Neural cell (in vitro differentiated cells): ENCODE measurements around the gene MAD2L1BP. TPM values are rescaled to one million over a fixed set of nuclear protein-coding genes. Genes with fewer than 3 reads are reported as not detected.

Source experiments
- H2AFZ ChIP-seq: fragments of 200-600, 300-800 bp; sonication (generic), shearing (Covaris generic); 2 replicates; pipeline ENCODE4 v1.6.0; 2014; ENCODE audit warnings: low read depth, mild to moderate bottlenecking, antibody characterized with exemption, low read length, moderate library complexity
- H3F3A ChIP-seq: fragments of 200-600 bp; shearing (Covaris generic); 2 replicates; pipeline ENCODE4 v1.6.1; 2016; ENCODE audit warnings: mild to moderate bottlenecking, moderate library complexity, mixed read lengths, antibody characterized with exemption, low read length; ENCODE audit not compliant: insufficient read depth, poor library complexity, severe bottlenecking
- H3K27ac ChIP-seq: fragments of 200-600, 300-800 bp; sonication (generic), shearing (Covaris generic); 2 replicates; pipeline ENCODE4 v1.5.1; 2014; ENCODE audit warnings: mild to moderate bottlenecking, low read length, moderate library complexity
- H3K27me3 ChIP-seq: fragments of 300-800, 200-600 bp; sonication (generic), shearing (Covaris generic); 2 replicates; pipeline ENCODE4 v1.6.0; 2014; ENCODE audit warnings: mild to moderate bottlenecking, low read depth, low read length, moderate library complexity; ENCODE audit not compliant: insufficient read depth
- H3K36me3 ChIP-seq: fragments of 300-800, 200-600 bp; sonication (generic), shearing (Covaris generic); 2 replicates; pipeline ENCODE4 v1.5.1; 2014; ENCODE audit warnings: mild to moderate bottlenecking, antibody characterized with exemption, low read length, moderate library complexity; ENCODE audit not compliant: insufficient read depth
- H3K4me2 ChIP-seq: fragments of 300-800, 200-600 bp; sonication (generic), shearing (Covaris generic); 2 replicates; pipeline ENCODE4 v1.6.0; 2014; ENCODE audit warnings: mild to moderate bottlenecking, low read length
- H3K4me3 ChIP-seq: fragments of 300-800, 200-600 bp; sonication (generic), shearing (Covaris generic); 2 replicates; pipeline ENCODE4 v1.5.1; 2014; ENCODE audit warnings: mild to moderate bottlenecking, low read length, moderate library complexity
- H3K79me2 ChIP-seq: fragments of 200-600 bp; shearing (Covaris generic); replicated peaks from 2 replicates; pipeline ENCODE4 v1.6.0; 2014; ENCODE audit warnings: mild to moderate bottlenecking, low read length, moderate library complexity; ENCODE audit not compliant: insufficient read depth
- H3K9ac ChIP-seq: fragments of 300-800, 200-600 bp; sonication (generic), shearing (Covaris generic); 2 replicates; pipeline ENCODE4 v1.6.1; 2016; ENCODE audit warnings: mild to moderate bottlenecking, low read length, mixed read lengths
- H3K9me2 ChIP-seq: fragments of 200-600 bp; shearing (Covaris generic); 2 replicates; pipeline ENCODE4 v1.6.1; 2016; ENCODE audit warnings: mild to moderate bottlenecking, low read length, mixed read lengths; ENCODE audit not compliant: insufficient read depth
- H3K9me3 ChIP-seq: fragments of 200-600, 300-800 bp; sonication (generic), shearing (Covaris generic); 2 replicates; pipeline ENCODE4 v1.6.1; 2016; ENCODE audit warnings: mild to moderate bottlenecking, mixed run types, low read length, moderate library complexity, mixed read lengths
- H4K20me1 ChIP-seq: fragments of 200-600 bp; shearing (Covaris generic); 2 replicates; pipeline ENCODE4 v1.6.1; 2016; ENCODE audit warnings: mild to moderate bottlenecking, mixed run types; ENCODE audit not compliant: insufficient read depth
- EP300 ChIP-seq: fragments of 450-650 bp; conservative IDR thresholded peaks from 2 replicates; pipeline ENCODE4 v1.6.1; 2014; ENCODE audit warnings: antibody characterized with exemption, mild to moderate bottlenecking, moderate library complexity; ENCODE audit not compliant: poor library complexity, severe bottlenecking
- EZH2 ChIP-seq: fragments of 200-600, 300-800 bp; shearing (Covaris generic), sonication (generic); IDR thresholded peaks from 2 replicates; pipeline ENCODE4 v1.6.1; 2014; ENCODE audit warnings: antibody characterized with exemption, low read length, borderline replicate concordance, mild to moderate bottlenecking; ENCODE audit not compliant: insufficient read depth, poor library complexity, severe bottlenecking
- MXI1 ChIP-seq: fragments of 450-650 bp; conservative IDR thresholded peaks from 2 replicates; pipeline ENCODE4 v1.6.1; 2014; ENCODE audit warnings: antibody characterized with exemption, mild to moderate bottlenecking; ENCODE audit not compliant: poor library complexity, severe bottlenecking
- POLR2AphosphoS5 ChIP-seq: IDR thresholded peaks from 2 replicates; pipeline ENCODE4 v1.6.1; 2012
- RAD21 ChIP-seq: fragments of 450-650 bp; conservative IDR thresholded peaks from 2 replicates; pipeline ENCODE4 v1.6.1; 2014; ENCODE audit warnings: antibody characterized with exemption, mild to moderate bottlenecking, moderate library complexity
- REST ChIP-seq: IDR thresholded peaks from 2 replicates; pipeline ENCODE4 v1.6.1; 2012; ENCODE audit warnings: borderline replicate concordance
- SMC3 ChIP-seq: fragments of 450-650 bp; conservative IDR thresholded peaks from 2 replicates; pipeline ENCODE4 v1.6.1; 2014; ENCODE audit warnings: antibody characterized with exemption, mild to moderate bottlenecking, moderate library complexity; ENCODE audit not compliant: poor library complexity
- TAF1 ChIP-seq: IDR thresholded peaks from 2 replicates; pipeline ENCODE4 v1.6.1; 2012; ENCODE audit warnings: low read depth
- polyA plus RNA-seq: library from polyadenylated mRNA; depleted of rRNA; stranded (reverse); fragments of >200 nt; gene quantifications from 2 replicates; pipeline ENCODE4 v1.2.3, GENCODE V29; 2014
- TF ChIP-seq, protein P1 (sequence below): fragments of 450-650 bp; IDR thresholded peaks from 2 replicates; pipeline ENCODE4 v1.5.1; 2014; ENCODE audit warnings: antibody characterized with exemption, mild to moderate bottlenecking, moderate library complexity; ENCODE audit not compliant: poor library complexity, severe bottlenecking

The MAD2L1BP gene
- polyA plus RNA-seq, 1 donor from 2014 or later = 43.2 TPM

DNA sequence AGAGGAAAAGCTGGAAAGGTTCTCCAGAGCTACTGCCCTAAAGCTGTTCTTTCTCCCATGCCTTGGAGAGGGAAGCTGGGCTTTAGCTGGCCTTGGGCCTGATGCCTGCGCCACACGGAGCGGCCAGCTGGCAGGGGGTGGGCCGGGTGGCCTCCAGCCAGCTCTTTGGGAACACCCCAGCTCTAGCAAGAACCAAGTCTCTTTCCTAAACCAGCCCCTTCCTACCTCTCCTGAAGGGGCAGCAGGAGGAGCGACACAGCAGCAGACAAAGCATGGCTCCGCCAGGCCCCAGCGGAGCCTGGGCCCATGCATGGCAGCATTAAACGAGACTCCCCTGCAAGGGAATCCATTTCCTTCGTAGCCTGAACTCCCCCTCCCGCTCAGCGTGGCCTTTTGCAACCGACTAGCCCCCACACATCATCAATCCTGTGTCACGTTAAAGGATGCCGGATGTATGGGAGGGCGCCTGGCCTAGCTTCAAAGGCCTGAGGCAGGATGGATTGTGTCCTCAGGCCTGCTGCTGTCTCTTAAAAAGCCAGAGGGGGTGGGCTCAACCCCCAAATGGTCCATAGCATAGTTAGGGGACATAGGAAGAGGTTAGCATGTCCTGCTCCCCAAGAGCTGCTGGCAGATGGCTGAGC, 37.9 kb downstream of the MAD2L1BP start:
- H3K27ac ChIP-seq = no peak overlapping the region
- H3K4me2 ChIP-seq = no peak overlapping the region
- no peaks in the 10 kb centered on the region for H3K27me3 ChIP-seq
- H4K20me1 ChIP-seq = no peaks in the 10 kb centered on the region
- H3F3A ChIP-seq = no peaks in the 10 kb centered on the region
- no peak for TF ChIP-seq SMC3
- no peak for TF ChIP-seq EP300
- no peak for TF ChIP-seq MXI1
- TF ChIP-seq TAF1 = no peak
- TF ChIP-seq POLR2AphosphoS5 = no peak
- no peak for TF ChIP-seq EZH2
- TF ChIP-seq, protein P1, sequence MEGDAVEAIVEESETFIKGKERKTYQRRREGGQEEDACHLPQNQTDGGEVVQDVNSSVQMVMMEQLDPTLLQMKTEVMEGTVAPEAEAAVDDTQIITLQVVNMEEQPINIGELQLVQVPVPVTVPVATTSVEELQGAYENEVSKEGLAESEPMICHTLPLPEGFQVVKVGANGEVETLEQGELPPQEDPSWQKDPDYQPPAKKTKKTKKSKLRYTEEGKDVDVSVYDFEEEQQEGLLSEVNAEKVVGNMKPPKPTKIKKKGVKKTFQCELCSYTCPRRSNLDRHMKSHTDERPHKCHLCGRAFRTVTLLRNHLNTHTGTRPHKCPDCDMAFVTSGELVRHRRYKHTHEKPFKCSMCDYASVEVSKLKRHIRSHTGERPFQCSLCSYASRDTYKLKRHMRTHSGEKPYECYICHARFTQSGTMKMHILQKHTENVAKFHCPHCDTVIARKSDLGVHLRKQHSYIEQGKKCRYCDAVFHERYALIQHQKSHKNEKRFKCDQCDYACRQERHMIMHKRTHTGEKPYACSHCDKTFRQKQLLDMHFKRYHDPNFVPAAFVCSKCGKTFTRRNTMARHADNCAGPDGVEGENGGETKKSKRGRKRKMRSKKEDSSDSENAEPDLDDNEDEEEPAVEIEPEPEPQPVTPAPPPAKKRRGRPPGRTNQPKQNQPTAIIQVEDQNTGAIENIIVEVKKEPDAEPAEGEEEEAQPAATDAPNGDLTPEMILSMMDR = no peak
- TF ChIP-seq RAD21 = no peak
- TF ChIP-seq REST = no peak
- H3K79me2 ChIP-seq = no peaks in the 10 kb centered on the region
- no peaks in the 10 kb centered on the region for H3K36me3 ChIP-seq
- H3K9me2 ChIP-seq = no peaks in the 10 kb centered on the region
- H3K9ac ChIP-seq = no peak overlapping the region
- H3K9me3 ChIP-seq = no peaks in the 10 kb centered on the region
- H2AFZ ChIP-seq = no peak overlapping the region
- no peak overlapping the region for H3K4me3 ChIP-seq

DNA sequence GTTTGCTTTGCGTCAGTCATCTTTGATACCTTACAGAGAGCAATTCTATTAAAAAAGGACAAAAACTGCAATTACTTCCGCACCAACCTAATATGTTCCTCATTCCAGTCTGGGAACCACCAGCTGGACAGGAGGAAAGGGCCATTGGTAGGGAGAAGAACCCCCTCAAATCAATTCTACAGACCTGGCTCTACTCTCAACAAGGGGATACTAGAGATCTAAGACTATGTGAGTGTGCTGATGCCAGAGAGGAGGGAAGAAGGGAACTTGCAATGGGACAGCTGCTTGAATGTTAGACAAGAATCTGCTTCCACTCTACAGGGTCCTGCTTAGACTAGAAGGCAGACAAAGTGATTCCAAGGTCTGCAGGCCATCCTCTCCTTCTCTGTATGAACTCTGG, 38.7 kb downstream of the MAD2L1BP start:
- no peak overlapping the region for H3K27ac ChIP-seq
- TF ChIP-seq SMC3 = no peak
- TF ChIP-seq REST = no peak
- TF ChIP-seq POLR2AphosphoS5 = no peak
- no peak for TF ChIP-seq MXI1
- no peak for TF ChIP-seq RAD21
- TF ChIP-seq, protein P1 = no peak
- no peak for TF ChIP-seq EP300
- no peak for TF ChIP-seq TAF1
- no peak for TF ChIP-seq EZH2
- H3K9ac ChIP-seq = no peak overlapping the region
- no peaks in the 10 kb centered on the region for H3F3A ChIP-seq
- H3K79me2 ChIP-seq = no peaks in the 10 kb centered on the region
- no peaks in the 10 kb centered on the region for H3K9me3 ChIP-seq
- H3K27me3 ChIP-seq = no peaks in the 10 kb centered on the region
- H4K20me1 ChIP-seq = no peaks in the 10 kb centered on the region
- no peaks in the 10 kb centered on the region for H3K9me2 ChIP-seq
- no peaks in the 10 kb centered on the region for H3K36me3 ChIP-seq
- no peak overlapping the region for H3K4me2 ChIP-seq
- H3K4me3 ChIP-seq = no peak overlapping the region
- H2AFZ ChIP-seq = no peak overlapping the region
